GM19324 (cell line): ENCODE data around the gene PEX16.

Experiments
- ATAC-seq: cut with Tn5 transposase; IDR thresholded peaks from one replicate; pipeline ENCODE4 v1.9.1; 2021; ENCODE audit warnings: mild to moderate bottlenecking, moderate library complexity; ENCODE audit not compliant: unreplicated experiment, low FRiP score

Gene PEX16

DNA sequence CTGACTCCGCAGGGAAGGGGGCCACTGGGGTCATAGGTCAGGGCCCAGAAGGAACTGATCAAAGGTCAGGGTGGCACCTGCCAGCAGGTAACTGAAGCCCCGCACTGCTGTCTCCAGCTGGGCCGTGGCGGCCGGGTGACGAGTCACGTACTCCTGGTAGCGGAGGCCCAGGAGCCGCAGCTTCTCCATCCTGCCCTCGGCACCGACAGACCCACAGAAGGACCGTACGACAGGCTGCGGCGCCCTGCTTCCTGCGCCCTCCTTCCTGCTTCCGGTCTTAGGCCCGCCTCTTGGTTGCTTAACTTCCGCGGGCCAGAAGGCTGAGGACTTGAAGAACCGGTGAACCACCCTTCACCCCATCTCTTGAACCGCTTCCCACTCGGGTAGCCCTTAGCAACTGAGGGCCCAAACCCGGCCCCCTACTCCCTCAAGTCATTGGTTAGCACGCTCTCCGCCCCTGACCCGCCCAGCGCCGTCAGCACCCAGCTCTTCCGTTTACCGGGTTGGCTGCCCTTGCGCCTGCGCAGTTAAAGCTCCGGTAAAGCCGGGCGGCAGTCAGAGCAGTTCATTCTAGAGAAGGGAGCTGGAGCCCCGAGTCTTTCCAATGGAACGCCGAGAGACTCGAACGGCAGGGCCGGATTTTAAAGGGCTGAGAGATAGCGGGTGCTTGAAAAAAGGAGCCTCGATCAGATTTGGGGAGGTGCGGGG lies at the start of gene PEX16:
PEX16 (minus strand) TSS at position 255 of the 708 bp plus-strand sequence; CDS start at position 189, 66 bp downstream.
- ATAC-seq: peak; percentile 90

DNA sequence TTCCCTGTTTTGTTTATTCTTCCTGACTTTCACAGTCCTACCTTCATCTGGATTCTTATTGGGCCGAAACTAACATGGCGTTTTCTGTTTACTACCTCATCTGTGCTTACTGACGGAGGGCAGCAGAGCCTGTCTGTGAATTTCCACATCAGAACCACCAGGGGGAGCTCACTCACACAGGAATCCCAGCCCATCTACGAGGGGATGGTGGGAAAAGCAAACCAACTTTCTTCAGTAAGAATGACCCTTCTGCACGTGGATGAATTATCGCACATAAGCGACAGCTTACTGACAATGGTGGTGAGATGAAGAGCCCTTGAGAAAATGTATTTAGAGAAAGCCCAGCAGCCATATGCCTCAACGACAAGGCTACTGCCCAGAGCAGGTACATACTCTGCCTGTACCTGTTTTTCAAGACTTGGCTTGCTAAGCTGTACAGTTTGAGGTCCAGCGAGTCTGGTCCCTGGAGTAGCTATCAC lies 47.3 kb upstream of the PEX16 start:
- ATAC-seq: no peak

DNA sequence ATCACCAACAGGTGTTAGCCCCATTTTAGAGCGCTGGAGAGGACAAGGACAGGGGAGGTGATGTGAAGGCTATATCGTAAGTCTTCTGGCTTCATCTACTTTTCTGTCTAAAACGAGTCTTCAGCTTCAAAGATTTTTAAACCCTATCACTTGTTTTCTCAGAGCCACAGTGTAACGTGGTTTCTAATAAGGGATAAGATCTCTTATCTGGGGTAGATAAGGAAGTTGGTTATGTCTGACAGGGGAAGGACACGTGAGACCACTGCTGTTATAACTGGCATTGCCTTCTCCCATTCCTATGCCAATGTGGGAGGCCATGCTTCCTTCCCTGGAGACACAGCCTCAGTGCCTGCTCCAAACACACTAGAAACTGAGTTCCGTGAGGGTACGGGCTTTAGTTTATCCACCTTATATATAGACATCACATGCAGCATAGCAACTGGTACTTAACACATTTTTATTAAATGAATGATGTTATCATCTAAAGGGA lies 44.1 kb upstream of the PEX16 start:
- no peak for ATAC-seq

DNA sequence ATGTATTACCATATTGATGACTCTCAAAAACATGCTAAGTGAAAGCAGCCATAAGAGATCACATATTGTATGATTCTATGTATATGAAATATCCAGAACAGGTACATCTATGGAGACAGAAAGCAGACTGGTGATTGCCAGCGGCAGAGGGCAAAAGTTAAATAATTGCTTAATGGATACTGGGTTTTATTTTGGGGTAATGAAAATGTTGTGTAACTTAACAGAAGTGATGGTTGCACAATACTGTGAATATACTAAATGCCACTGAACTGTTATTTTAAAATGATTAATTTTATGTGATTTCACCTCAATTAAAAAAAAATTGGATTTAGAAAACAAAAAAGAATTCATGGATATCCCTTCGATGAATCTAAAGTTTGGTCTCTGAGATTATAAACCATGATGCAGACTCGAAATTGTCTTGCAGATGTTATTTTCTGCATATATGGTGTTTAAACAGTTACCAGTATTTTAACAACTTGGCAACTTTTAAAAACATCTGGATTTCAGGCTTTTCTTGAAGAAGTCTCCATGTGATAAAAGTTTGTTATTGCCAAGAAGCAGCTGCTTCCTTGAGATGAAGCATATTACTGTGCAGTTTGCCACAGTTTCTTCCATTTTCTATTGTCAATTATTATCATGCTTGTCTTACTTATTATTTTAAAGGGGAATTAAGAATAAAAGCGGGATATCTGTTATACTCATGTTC lies 42.9 kb upstream of the PEX16 start:
- no peak for ATAC-seq

DNA sequence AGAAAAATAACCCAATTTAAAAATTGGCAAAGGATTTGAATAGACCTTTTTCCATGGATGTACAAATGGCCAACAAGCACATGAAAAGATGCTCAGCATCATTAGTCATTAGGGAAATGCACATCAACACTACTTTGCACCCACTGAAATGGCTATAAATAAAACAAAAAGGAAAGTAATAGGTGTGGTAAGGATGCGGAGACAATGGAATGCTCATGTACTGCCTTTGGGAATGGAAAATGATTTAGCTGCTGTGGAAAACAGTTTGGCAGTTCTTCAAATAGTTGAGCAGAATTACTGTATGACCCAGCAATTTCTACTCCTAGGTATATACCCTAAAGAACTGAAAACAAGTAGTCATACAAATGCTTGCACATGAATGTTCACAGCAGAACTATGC lies 42.2 kb upstream of the PEX16 start:
- ATAC-seq: no peak

DNA sequence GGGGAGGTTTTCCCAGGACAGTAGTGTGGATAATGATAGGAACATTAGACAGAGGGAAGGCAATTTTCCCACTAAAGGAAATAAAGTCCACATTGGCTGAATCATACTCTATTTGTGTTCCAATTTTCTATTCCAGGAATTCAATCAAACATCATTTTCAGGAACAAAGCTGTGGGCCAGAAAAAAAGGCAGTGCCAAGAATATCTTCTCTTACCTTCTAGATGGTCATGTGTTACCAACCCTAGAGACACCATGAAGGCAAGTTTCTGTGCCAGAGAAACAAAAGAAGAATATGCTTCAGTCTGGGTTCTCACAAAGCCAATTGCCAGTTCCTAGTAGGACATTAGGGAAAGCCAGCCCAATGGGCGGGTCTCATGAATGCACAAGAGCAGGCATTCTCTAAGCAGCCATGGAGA lies 32.3 kb upstream of the PEX16 start:
- no peak for ATAC-seq

DNA sequence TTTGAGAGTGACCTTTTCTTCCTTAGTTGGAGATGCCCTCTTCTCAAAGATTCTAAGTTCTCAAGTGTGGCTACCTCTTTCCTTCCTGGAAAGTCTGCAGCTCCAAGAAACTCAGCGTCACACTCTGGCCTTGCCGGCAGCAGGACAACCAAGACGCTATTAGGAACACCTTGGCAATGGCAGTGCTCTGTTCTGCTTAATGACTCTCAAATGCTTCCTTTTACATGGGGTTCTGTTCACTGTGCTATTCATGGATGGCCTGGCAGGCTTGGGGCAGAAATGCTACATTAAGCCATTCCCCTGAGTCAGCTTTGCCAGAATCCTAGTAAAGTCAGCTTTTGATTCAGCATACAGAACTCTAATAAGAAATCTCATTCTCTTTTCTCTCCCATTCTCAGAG lies 30.7 kb upstream of the PEX16 start:
- no peak for ATAC-seq

DNA sequence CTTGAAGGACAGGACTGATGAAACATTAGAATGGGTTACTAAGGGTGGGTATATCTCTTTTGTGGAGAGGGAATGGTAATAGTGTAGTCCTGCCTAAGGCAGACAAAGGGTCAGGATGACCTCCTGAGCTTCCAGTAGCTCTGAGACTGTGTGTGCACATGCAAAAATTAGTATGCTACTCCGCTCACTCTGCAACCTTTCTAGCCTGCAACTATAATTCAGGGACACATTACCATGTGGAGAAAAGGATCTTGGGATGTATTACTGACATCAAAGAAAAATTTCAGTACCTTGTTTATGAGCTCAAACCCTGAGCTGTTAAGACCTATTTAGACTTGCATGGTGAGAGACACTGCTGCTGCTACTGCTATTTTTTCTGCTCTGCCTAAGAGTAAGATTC lies 30.2 kb upstream of the PEX16 start:
- no peak for ATAC-seq

DNA sequence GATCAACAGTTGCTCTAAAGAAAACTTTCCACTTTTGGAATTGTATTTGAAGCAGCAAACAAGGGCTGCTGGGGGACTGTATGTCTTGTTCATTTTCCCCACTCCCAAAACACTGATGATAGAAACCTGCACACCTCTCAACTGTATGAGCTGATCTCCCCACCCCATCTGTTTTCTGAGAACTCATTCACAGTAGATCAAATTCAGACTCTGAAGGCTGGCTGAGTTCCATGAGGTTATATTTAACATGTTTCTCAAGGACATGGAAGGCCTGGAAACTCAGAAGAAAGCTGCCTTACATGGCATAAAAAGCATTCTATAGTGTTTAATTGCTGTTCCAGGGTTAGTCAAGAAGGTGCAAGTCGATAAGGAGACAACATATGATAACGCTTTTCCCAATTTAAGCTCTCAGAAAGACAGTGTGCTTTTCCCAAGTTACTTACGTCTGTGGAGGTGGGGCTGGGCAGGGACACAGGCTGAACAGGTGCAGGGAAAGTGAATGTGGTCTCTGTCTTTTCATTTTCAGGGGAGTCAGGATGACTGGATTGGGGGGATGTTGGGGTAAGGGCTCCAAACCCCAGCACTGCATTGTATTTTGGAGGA lies 27.8 kb upstream of the PEX16 start:
- ATAC-seq: no peak

DNA sequence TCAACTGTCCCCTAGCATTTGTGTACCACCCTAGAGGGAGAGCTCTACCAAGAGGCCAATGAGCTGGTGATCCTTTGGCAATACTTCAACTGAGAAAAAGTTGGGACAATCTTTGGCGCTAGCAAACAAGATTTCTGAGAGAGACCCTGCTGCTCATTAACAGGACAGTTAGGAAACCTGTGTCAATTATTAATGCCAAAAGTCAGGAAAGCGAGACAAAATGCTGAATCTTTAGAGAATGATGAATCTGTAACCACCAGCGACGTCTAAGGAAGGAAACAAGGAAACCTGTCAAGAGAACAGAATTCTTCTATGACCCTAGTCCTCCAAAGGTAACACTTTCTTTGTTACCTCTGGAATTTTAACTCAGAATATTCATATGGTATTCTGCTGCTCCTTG lies 24.7 kb upstream of the PEX16 start:
- ATAC-seq: no peak

DNA sequence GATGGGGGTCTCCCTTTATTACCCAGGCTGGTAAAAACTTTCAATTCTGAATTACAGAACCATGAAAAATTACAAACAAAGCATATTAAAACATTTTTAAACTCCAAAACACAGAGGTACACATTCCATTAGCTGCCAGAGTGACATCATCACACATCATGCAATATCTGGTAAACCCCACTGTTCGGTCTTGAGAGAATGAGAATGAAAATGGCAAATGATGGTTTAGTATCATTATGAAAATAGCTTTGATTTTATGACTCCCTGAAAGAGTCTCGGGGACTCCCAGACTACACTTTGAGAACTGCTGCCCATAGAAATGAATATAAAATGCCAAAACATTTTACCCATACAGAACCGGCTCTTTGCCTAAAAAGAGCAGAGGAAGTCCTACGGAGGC lies 23.6 kb upstream of the PEX16 start:
- no peak for ATAC-seq

DNA sequence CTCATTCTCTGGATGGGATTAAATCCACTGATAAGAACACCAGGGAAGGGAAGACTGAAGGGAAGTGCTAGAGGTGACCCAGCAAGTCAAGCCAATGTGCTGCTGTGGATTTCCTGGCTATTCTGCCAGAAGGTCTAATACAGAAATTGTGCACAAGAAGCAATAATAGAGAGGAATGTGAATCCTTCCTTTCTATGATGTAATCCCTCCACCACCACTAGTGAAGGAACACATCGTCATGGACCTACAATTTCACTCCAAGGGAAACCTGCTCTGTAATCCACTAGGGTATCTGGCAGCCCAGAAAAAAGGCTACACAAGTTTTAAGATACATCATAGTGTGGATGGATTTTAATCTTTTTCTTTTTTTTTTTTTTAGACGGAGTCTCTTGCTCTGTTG lies 22.2 kb upstream of the PEX16 start:
- no peak for ATAC-seq

DNA sequence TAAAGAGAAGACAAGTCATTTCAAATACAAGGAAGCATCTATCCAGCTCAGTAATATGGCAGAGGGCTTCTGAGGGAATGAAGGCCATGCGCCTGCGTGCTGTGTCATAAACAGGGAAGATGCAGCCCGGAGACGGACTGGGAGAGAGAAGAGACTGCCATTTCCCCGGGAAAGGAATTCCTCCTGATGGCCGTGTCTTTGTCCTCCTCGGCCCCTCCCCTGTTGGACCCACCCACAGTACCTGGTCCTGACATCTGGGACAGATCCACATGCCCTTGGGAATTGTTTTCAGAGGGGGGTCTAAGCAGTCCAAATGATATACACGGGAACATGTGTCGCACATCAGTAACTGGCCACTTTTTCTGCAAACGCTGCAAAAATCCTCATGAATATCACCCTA lies 20.2 kb upstream of the PEX16 start:
- ATAC-seq: no peak

DNA sequence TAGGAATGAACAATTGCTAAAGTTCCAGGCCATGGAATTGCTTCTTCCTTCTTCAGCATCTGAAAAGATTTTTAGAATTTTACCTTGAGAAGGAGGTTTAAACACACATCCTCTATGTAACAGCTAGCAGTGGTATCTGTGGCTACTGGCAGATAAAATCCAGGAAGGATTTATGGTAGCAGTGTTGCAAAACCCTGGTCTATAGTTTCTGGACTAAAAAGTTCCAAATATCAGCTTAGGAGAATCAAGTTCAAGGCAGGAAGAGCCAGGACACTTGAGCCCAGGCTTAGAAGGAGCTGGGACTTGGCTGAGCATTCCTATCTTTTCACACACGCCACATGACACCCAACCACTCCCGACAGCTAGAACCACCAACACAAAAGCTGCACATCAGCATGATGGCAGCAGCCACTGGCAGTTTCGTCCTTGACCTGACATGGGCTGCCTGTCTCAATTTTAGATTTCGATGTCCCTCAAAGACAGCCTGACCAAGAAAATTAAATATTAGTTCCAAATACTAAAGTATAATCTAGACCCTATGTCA lies 18.9 kb upstream of the PEX16 start:
- no peak for ATAC-seq

DNA sequence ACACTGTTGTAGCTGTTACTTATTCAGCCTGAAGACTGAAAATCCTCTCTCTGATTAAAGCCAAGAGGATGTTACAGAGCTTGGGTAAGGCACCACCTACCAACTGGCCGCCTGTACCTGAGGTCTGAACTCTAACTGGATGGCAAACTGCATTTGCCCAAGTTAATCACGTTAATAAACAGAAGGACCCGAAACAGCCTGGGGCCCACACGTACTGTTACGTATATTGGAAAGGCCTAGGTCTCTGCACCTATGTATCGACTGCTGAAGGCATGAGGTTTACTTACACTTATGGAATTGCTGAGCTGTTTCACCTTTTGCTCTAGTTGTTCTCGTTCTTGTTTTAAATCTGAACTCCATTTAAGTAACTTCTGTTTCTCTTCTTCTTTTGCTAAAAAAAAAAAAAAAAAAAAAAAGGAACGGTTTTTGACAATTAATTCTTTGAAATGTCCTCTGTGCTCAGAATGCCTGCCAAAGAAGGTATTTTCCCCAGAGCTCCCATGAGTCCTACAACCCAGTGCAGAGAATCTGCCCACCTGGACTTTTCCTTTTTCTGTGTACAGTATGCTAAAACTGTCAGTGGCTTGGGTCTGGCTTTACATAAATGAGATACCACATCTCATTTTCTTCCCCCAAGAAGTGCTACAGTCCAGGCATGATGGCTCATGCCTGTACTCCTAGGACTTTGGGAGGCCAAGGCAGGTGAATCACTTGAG lies 17.8 kb upstream of the PEX16 start:
- no peak for ATAC-seq

DNA sequence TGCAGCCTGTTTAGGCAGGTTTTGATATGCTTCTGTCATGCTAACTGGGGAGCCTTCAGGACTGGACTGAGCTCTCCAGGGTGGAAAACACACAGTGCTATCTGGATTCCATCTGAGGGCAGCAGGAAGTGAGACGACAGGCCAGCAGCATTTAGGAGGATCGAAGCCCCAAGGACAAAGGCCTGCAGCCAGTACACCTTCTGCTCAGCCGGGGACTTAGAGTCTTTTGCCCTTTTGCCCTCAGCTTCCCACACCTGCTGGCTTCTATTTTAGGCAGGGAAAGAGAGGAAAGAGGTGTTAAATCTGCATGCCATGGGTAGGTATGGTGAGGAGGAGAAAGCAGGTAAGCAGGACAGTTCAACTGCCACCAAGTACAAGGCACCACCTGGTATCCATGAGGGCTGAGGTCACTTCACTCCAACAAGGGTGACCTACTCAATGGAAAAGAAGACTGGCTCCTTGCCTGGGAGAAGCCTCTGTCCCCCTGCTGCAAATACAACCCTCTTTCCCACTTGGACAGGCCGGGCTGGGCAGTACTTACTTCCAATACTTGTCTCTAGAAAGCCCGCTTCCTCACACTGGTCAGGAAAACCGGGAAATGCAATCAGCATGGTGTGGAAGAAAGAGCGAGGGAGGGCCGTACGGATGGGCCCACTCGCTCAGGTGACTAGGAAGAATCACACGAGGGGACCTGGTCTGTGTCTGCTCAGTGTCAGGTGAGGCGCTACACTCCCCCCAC lies 17.1 kb upstream of the PEX16 start:
- no peak for ATAC-seq

DNA sequence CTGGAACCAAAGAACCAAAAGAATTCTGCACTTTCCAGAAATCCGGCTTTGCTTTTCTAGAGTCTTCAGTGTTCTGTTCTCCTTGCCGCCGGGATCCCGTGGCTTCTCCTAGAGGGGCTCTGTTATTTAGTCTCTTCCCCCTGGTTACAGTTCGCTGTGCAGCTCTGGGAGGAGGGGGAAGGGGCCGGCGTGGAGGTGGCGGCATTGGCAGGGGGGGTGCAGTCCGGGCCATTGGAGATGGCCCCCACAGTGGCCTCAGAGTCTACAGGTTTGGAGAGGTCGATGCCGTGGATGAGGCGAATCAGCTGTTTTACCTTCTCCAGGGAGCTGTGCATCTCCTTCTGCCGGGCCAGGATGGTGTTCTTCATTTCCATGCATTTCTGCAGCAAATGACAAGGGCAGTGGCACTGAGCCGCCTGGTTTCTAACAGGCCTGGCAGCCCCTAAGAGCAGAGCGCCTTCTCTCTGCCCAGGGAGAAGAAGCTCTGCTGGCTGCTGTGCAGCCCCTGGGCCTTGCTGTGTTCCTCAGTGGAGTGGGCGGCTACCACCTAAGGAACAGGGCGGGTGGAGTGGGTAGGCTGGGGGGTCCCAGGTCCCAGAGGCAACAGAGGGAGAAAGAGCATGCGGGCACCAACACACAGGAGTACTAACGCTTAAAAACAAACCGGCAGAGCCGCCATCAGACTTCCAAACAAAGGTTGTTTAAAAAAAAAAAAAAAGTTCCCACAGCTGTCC lies 16.3 kb upstream of the PEX16 start:
- no peak for ATAC-seq

DNA sequence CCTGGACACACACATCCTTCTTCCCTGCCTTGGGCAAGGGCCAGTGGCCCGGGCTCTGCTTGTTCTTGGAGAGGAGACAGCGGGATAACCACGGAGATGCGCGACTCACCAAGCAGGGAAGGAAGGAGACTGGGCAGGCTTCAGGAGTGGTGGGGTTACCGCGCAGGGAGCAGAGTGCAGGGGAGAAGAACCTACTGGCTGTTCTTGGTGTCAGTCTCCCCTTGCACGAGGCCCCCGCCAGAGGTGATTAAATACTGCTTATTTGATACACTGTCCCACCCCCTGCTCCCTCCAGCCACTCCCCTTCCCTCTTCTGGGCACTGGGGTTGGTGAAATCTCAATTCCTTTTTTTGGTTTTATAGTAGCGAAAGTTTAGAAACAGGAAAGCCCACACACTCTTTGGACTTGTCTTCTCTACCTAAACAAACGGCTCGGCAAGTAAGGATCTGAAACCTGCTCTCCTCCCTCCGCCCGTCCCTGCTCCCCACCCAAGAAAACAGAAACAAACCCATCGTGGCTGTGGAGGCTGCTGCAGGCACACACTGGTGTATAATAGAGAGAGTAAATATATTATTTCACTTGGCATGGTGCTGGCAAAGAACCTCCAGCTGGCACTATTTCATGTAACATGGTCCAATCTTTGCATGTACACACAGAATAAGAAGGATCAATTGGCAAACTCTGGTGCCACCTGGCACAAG lies 15.6 kb upstream of the PEX16 start:
- no peak for ATAC-seq

DNA sequence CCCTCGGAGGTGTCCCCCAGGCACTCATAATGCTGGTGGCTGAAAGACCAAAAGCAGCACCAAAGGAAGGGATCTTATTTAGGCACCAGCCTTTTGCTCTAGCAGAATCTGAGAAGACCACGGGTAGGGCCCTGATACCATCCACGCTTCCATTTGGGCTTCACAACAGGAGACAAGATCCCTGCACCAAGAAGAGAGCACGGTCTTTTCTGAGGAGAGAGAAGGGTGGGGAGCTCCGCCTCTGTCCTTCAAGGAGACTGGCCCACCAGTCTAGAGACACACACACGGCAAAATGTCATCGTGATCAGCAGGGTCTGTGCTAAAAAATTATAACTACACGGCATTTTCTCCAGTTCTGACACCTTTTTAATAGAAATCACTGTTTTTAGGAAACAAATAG lies 14.5 kb upstream of the PEX16 start:
- no peak for ATAC-seq
